Regular cardiac myocyte (primary cell): ENCODE data around the gene NAIF1. TPM values are rescaled to one million over a fixed set of nuclear protein-coding genes. Genes with fewer than 3 reads are reported as not detected.

Experiments
- total RNA-seq: library from RNA; depleted of rRNA; stranded (reverse); fragments of >200 nt; gene quantifications from 2 replicates; pipeline ENCODE4 v1.2.3, GENCODE V29; 2014

NAIF1 gene, protein sequence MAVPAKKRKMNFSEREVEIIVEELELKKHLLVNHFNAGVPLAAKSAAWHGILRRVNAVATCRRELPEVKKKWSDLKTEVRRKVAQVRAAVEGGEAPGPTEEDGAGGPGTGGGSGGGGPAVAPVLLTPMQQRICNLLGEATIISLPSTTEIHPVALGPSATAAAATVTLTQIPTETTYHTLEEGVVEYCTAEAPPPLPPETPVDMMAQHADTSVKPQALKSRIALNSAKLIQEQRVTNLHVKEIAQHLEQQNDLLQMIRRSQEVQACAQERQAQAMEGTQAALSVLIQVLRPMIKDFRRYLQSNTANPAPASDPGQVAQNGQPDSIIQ
- total RNA-seq = 11.8 and 14.0 TPM in 2 replicates

DNA sequence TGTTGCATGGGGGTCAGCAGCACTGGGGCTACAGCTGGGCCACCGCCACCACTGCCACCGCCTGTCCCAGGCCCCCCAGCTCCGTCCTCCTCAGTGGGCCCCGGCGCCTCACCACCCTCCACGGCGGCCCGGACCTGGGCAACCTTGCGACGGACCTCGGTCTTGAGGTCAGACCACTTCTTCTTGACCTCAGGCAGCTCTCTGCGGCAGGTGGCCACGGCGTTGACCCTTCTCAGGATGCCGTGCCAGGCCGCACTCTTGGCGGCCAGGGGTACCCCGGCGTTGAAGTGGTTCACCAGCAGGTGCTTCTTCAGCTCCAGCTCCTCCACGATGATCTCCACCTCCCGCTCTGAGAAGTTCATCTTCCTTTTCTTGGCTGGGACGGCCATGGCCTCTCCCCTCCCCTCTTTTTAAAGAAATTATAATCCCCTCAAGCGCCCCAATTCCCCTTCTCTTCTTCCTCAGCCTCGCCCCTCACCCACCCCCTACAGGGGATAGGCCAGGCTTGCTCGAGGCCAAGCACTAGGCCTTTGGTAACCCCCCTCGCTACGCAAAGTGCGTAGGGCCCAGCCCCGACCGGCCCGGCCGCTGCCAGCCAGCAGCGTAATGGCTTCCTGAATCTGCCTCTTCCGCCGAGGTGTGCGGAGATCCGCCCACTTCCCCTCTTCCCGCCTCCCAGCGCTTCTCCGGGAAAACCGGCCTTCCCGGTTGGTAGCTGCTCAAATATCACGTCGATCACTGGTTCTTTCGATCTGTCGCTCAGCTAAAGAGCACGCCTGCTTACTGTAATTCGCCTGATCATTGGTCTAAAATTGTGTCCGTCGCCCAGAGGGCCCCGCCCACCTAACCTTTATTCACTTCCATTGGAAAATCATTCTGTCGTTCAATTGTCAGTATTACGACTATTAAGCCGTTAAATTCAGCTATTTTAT lies at the start of gene NAIF1:
TSS of gene NAIF1 (minus strand) at position 608 of the 932 bp plus-strand sequence. CDS start at position 389, 219 bp downstream.

DNA sequence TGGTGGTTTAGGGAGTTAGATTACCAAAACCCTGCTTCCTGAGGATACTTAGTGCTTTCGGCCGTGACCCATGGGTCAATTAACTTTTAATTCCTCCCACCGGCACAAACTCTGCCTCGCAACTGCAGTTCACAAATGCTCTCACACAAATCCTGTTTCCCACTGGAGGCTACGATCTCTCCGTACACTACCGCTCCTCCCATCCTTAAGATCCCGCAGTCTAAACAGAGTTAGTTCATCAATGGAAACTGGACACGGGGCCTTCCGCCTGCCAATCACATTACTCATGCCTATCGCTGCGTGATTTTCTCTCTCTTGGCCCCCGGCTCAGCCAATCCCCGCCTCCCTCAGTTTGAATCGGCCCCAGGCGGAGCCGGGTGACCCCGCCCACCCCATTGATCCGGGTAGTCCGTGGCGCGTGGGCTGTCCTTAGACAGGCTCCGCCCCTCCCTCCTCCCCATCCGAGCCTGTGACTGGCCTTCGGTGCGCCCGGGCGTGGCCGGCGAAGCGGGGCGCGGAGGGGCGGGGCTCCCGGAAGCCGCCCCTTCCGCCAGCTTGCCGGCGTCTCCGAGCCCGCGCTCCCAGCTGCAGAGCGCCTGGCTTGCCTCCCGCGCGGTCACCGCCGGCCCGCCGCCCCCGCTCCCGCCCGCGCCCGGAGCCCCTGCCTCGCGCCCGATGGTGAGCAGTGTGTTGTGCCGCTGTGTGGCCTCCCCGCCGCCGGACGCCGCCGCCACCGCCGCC lies 695 bp upstream of the NAIF1 start, which contains the start of gene SLC25A25:
TSS of gene SLC25A25 (plus strand) at position 588 of the 741 bp plus-strand sequence. CDS start at position 676, 88 bp downstream.

Other genes starting within 250 kb of the NAIF1 start
- gene ENG, start 212.7 kb downstream of the NAIF1 start, total RNA-seq = 24.2 and 34.3 TPM in 2 replicates
- 21.7 and 40.3 TPM in 2 replicates for gene AK1, start 189.6 kb downstream of the NAIF1 start, total RNA-seq
- 33.7 and 51.0 TPM in 2 replicates for gene ST6GALNAC6, start 167.7 kb downstream of the NAIF1 start, total RNA-seq
- gene ST6GALNAC4, start 150.3 kb downstream of the NAIF1 start, total RNA-seq = 33.3 and 51.4 TPM in 2 replicates
- gene PIP5KL1, start 136.5 kb downstream of the NAIF1 start, total RNA-seq = 0.77 and 2.0 TPM in 2 replicates
- gene DPM2, start 129.5 kb downstream of the NAIF1 start, total RNA-seq = 7.9 and 10.0 TPM in 2 replicates
- 2.5 and 7.3 TPM in 2 replicates for gene EEIG1, start 86.3 kb downstream of the NAIF1 start, total RNA-seq
- gene SLC25A25, start 912 bp upstream of the NAIF1 start, total RNA-seq = 12.1 and 19.4 TPM in 2 replicates
- 52.4 and 86.8 TPM in 2 replicates for gene PTGES2, start 60.4 kb upstream of the NAIF1 start, total RNA-seq
- not detected in 2 replicates for gene LCN2, start 82.1 kb upstream of the NAIF1 start, total RNA-seq
- gene BBLN, start 92.9 kb upstream of the NAIF1 start, total RNA-seq = 15.1 and 32.1 TPM in 2 replicates
- gene CIZ1, start 124.3 kb upstream of the NAIF1 start, total RNA-seq = 12.7 and 17.6 TPM in 2 replicates
- gene DNM1, start 136.1 kb upstream of the NAIF1 start, total RNA-seq = 0.38 and 3.1 TPM in 2 replicates
- gene GOLGA2, start 208.7 kb upstream of the NAIF1 start, total RNA-seq = 118 and 135 TPM in 2 replicates
- 20.9 and 41.6 TPM in 2 replicates for gene SWI5, start 209.0 kb upstream of the NAIF1 start, total RNA-seq